K562 (cell line): ENCODE data around the gene MAMDC4. TPM values are rescaled to one million over a fixed set of nuclear protein-coding genes. Genes with fewer than 3 reads are reported as not detected.

ENCODE experiments used
- ATAC-seq: fragments of 200-7000 bp; cut with Tn5 transposase; 3 replicates; pipeline ENCODE4 v1.9.1; 2020; ENCODE audit warnings: moderate library complexity
- BruUV-seq: library from RNA; stranded (reverse); fragments of 400-500 nt; replicated peaks from 2 replicates; lab custom pipeline; 2021; lab: Mats Ljungman, UMichigan
- CTCF ChIA-PET: fragments of 300-600 bp; formaldehyde crosslinking; extraction: SDS; loops from one replicate; lab custom pipeline; 2021; ENCODE audit warnings: low intra/inter-chr PET ratio; lab: Yijun Ruan, JAX
- POLR2A ChIA-PET: fragments of 300-600, 350-650 bp; sonication (Branson Sonifier 250); formaldehyde crosslinking; extraction: SDS; loops from one replicate; lab custom pipeline; 2021; ENCODE audit warnings: antibody characterized with exemption, inconsistent platforms; lab: Yijun Ruan, JAX
- DNase-seq, 4 experiments: peaks; one replicate each; pipeline versions ENCODE4 v3.0.0 to v3.0.0-alpha.2; 2011 to 2018; ENCODE audit warnings: low spot score in 3 of 4, mixed read lengths in 3 of 4; ENCODE audit errors: extremely low read depth in 1 of 4
- FAIRE-seq: peaks from 2 replicates; lab custom pipeline; 2011; peaks lifted over from hg19 to GRCh38; lab: Jason Lieb, UNC
- H2AFZ ChIP-seq: 2 replicates; pipeline ENCODE4 v1.6.0; 2011; ENCODE audit warnings: low read depth, low read length, control low read depth, inconsistent platforms
- H3K27ac ChIP-seq: fragments of 200-600 bp; 3 replicates; pipeline ENCODE4 v1.8.0; 2011; ENCODE audit warnings: low read depth, mild to moderate bottlenecking, control low read depth, inconsistent platforms, low read length, moderate library complexity, mixed read lengths; ENCODE audit errors: extremely low read depth
- H3K27me3 ChIP-seq, 2 experiments: fragments of 300-600 bp in 1 of 2; 2 replicates in 1 of 2; 3 replicates in 1 of 2; pipeline versions ENCODE4 v1.6.0 to v1.8.0; 2011; ENCODE audit warnings: inconsistent platforms in 2 of 2, low read length in 2 of 2, mild to moderate bottlenecking in 1 of 2, mixed read lengths in 1 of 2, moderate library complexity in 1 of 2; ENCODE audit not compliant: control insufficient read depth in 2 of 2, insufficient read depth in 2 of 2
- H3K36me3 ChIP-seq: fragments of 300-600 bp; 3 replicates; pipeline ENCODE4 v1.8.0; 2011; ENCODE audit warnings: mild to moderate bottlenecking, low read length, inconsistent platforms; ENCODE audit not compliant: control insufficient read depth, insufficient read depth
- H3K4me1 ChIP-seq, 2 experiments: fragments of 200-600 bp in 1 of 2; replicated peaks in 1 of 2; 2 replicates in 1 of 2; 3 replicates in 1 of 2; pipeline versions ENCODE4 v1.5.1 to v1.8.0; 2011; ENCODE audit warnings: inconsistent platforms in 2 of 2, low read length in 2 of 2, mild to moderate bottlenecking in 1 of 2, mixed read lengths in 1 of 2, moderate library complexity in 1 of 2; ENCODE audit not compliant: control insufficient read depth in 2 of 2, insufficient read depth in 2 of 2
- H3K4me2 ChIP-seq: 2 replicates; pipeline ENCODE4 v1.6.1; 2011; ENCODE audit warnings: low read length, control low read depth, inconsistent platforms, mixed read lengths; ENCODE audit not compliant: insufficient read depth
- H3K4me3 ChIP-seq: fragments of 200-600 bp; sonication (generic), shearing (Covaris generic); 2 replicates; pipeline ENCODE4 v1.5.1; 2016; ENCODE audit warnings: control low read depth, inconsistent platforms
- H3K79me2 ChIP-seq: fragments of 200-600 bp; 3 replicates; pipeline ENCODE4 v1.8.0; 2011; ENCODE audit warnings: low read length, inconsistent platforms; ENCODE audit not compliant: control insufficient read depth, insufficient read depth
- H3K9ac ChIP-seq, 2 experiments: 2 replicates each; pipeline versions ENCODE4 v1.6.0 to v1.6.1; 2011; ENCODE audit warnings: low read depth in 2 of 2, low read length in 2 of 2, control low read depth in 1 of 2, inconsistent platforms in 1 of 2, mild to moderate bottlenecking in 1 of 2, mixed read lengths in 1 of 2; ENCODE audit not compliant: insufficient read depth in 1 of 2
- H3K9me1 ChIP-seq: one replicate; pipeline ENCODE4 v1.6.0; 2011; ENCODE audit warnings: inconsistent platforms, mild to moderate bottlenecking, low read length, moderate library complexity; ENCODE audit not compliant: control insufficient read depth, insufficient read depth
- H3K9me3 ChIP-seq: replicated peaks from 2 replicates; pipeline ENCODE4 v1.5.1; 2011; ENCODE audit warnings: low read depth, low read length, inconsistent platforms; ENCODE audit not compliant: control insufficient read depth, insufficient read depth
- H4K20me1 ChIP-seq: replicated peaks from 2 replicates; pipeline ENCODE4 v1.6.1; 2011; ENCODE audit warnings: low read length, inconsistent platforms, mixed read lengths; ENCODE audit not compliant: control insufficient read depth, insufficient read depth
- BRF2 ChIP-seq: IDR thresholded peaks from 3 replicates; pipeline ENCODE4 v1.6.1; 2011; ENCODE audit warnings: borderline replicate concordance, mild to moderate bottlenecking; ENCODE audit not compliant: insufficient read length, insufficient read depth
- CBFB ChIP-seq: sonication (generic); formaldehyde crosslinking; IDR thresholded peaks from 2 replicates; pipeline ENCODE4 v1.4.0; 2020; ENCODE audit warnings: mild to moderate bottlenecking, missing genetic modification reagents
- FOXJ2 ChIP-seq: fragments of 200-800 bp; sonication (Bioruptor generic); IDR thresholded peaks from 2 replicates; pipeline ENCODE4 v1.6.1; 2016; ENCODE audit warnings: missing genetic modification characterization, missing compliant biosample characterization
- MAFF ChIP-seq: IDR thresholded peaks from 2 replicates; pipeline ENCODE4 v1.6.1; 2012; ENCODE audit warnings: low read length, improper control_type of control experiment
- MEF2A ChIP-seq: IDR thresholded peaks from 2 replicates; pipeline ENCODE4 v1.6.1; 2011; ENCODE audit warnings: low read depth, mild to moderate bottlenecking, low read length, moderate library complexity; ENCODE audit not compliant: control insufficient read depth
- MYNN ChIP-seq, 2 experiments: sonication (generic); formaldehyde crosslinking in 1 of 2; IDR thresholded peaks; 2 replicates each; pipeline versions ENCODE4 v1.5.0 to v1.6.1; 2016 to 2020; ENCODE audit warnings: antibody characterized with exemption in 1 of 2, missing genetic modification reagents in 1 of 2
- NFYB ChIP-seq: IDR thresholded peaks from 2 replicates; pipeline ENCODE4 v1.6.1; 2011; ENCODE audit warnings: mild to moderate bottlenecking, moderate library complexity; ENCODE audit not compliant: insufficient read length; ENCODE audit errors: extremely low read depth
- PTRF ChIP-seq: fragments of 450-650 bp; IDR thresholded peaks from 2 replicates; pipeline ENCODE4 v1.6.1; 2016; ENCODE audit warnings: mild to moderate bottlenecking, missing genetic modification characterization, missing compliant biosample characterization
- RBM34 ChIP-seq: fragments of 200-400 bp; formaldehyde crosslinking; IDR thresholded peaks from 2 replicates; pipeline ENCODE4 v1.6.1; 2018; ENCODE audit warnings: low read length, borderline replicate concordance; ENCODE audit not compliant: insufficient read depth
- SAFB ChIP-seq: fragments of 200-400 bp; formaldehyde crosslinking; IDR thresholded peaks from 2 replicates; pipeline ENCODE4 v1.6.1; 2017; ENCODE audit warnings: low read depth, low read length, borderline replicate concordance
- ZKSCAN3 ChIP-seq: fragments of 250-450 bp; sonication (Bioruptor Pico); IDR thresholded peaks from 2 replicates; pipeline ENCODE4 v1.4.0; 2020
- ZNF324 ChIP-seq: fragments of 250-450 bp; sonication (Bioruptor Pico); IDR thresholded peaks from 2 replicates; pipeline ENCODE4 v1.4.0; 2020; ENCODE audit warnings: mild to moderate bottlenecking
- ZNF354B ChIP-seq: fragments of 250-450 bp; sonication (Bioruptor Pico); IDR thresholded peaks from 2 replicates; pipeline ENCODE4 v1.4.0; 2020
- ZNF398 ChIP-seq: fragments of 250-450 bp; sonication (Bioruptor Pico); IDR thresholded peaks from 2 replicates; pipeline ENCODE4 v1.8.0; 2021; ENCODE audit warnings: moderate library complexity, mild to moderate bottlenecking, inconsistent platforms
- ZNF785 ChIP-seq: fragments of 250-450 bp; sonication (Bioruptor Pico); IDR thresholded peaks from 2 replicates; pipeline ENCODE4 v1.4.0; 2020; ENCODE audit warnings: mild to moderate bottlenecking
- ZZZ3 ChIP-seq: fragments of 450-650 bp; IDR thresholded peaks from 2 replicates; pipeline ENCODE4 v1.6.1; 2016; ENCODE audit warnings: antibody characterized with exemption, mild to moderate bottlenecking, moderate library complexity
- WGBS: fragments of 100-300 bp; shearing (Covaris generic); methylation state at CpG from one replicate; pipeline ENCODE4 v1.1.6; 2016; ENCODE audit warnings: low coverage, mixed read lengths; ENCODE audit not compliant: insufficient coverage; ENCODE audit errors: missing lambda C conversion rate; 5-methylcytosine and 5-hydroxymethylcytosine counted together
- in situ Hi-C: fragments of 300-500 bp; cut with MboI; formaldehyde crosslinking; loops from 4 replicates; pipeline ENCODE4 v1.15.0; 2018; ENCODE audit warnings: inconsistent platforms, mixed read lengths
- intact Hi-C: fragments of 100-400 bp; cut with micrococcal nuclease; formaldehyde crosslinking; loops from 2 replicates; pipeline ENCODE4 v1.14.2; 2022
- polyA plus RNA-seq, 8 experiments: library from polyadenylated mRNA; depleted of rRNA in 4 of 8; stranded (reverse) in 5 of 8; unstranded in 3 of 8; fragments of >200 nt; fragmentation: Nextera tagmentation in 2 of 8; fragmentation: Illumina TruSeq in 1 of 8; extraction: Ambion mirVana in 2 of 8; extraction: Trizol in 1 of 8; gene quantifications; 2 replicates each; pipeline versions ENCODE4 v1.2.1 to v1.2.3, GENCODE V29; 2011 to 2014; ENCODE audit warnings: inconsistent platforms in 1 of 8, missing spikeins in 1 of 8
- total RNA-seq, 7 experiments: library from RNA; depleted of rRNA in 6 of 7; stranded (reverse); fragments of >200 nt in 6 of 7; fragmentation: Illumina TruSeq in 2 of 7; extraction: Trizol in 2 of 7; gene quantifications; 2 replicates each; pipeline versions ENCODE4 v1.2.1 to v1.2.3, GENCODE V29; 2011 to 2021; ENCODE audit warnings: low replicate concordance in 1 of 7

The MAMDC4 gene
- total and polyA plus RNA-seq, 9 of the 15 experiments (the other 6 are each of a cell fraction or from before 2014, with no cell fraction given), result 0.03 to 10.8 (median 1.5) TPM

GRCh38 chr9:136807281-136808074, 44.7 kb upstream of the MAMDC4 start, which contains the start of gene RABL6:
TSS of gene RABL6 (plus strand) at chr9:136807948. CDS start at chr9:136808197, 249 bp downstream.
- H3K36me3 ChIP-seq, result peaks cover 42% of the 10 kb centered on the region
- in situ Hi-C loops (no loop called here), intact Hi-C loops (no loop called here)
- peak within 1 kb of the TSS; percentile 97 for H3K4me3 ChIP-seq
- H3K4me2 ChIP-seq, result peak within 1 kb of the TSS; percentile 94
- under 1% methylated on average over 80 of the region's 96 CpGs for WGBS
- H4K20me1 ChIP-seq, result no peaks in the 10 kb centered on the region
- no peak for FAIRE-seq
- peak; percentile 88 to 95 (median 92) for DNase-seq
- POLR2A ChIA-PET, result interaction anchor here (0.6 to 3.6 kb wide), 9 partner anchors 8 to 279 kb away, joined by 3 to 14 read pairs (median 3); no protein-coding TSS in a partner anchor
- H3K9ac ChIP-seq, result peak within 1 kb of the TSS; percentile 77 to 99
- peak; percentile 72 for ATAC-seq
- CTCF ChIA-PET, result no interaction called here
- peak within 1 kb of the TSS; percentile 91 for H3K27ac ChIP-seq
- TSS peak; percentile 84 for BruUV-seq
- H3K4me1 ChIP-seq, result peaks cover 26 to 56% of the 10 kb centered on the region in 2 experiments
- no peaks in the 10 kb centered on the region for H3K27me3 ChIP-seq
- no peaks in the 10 kb centered on the region for H3K9me1 ChIP-seq
- peaks cover 62% of the 10 kb centered on the region for H3K79me2 ChIP-seq
- no peaks in the 10 kb centered on the region for H3K9me3 ChIP-seq
- peak within 1 kb of the TSS; percentile 94 for H2AFZ ChIP-seq
- TF ChIP-seq RBM34, result no peak
- no peak for TF ChIP-seq ZKSCAN3 (CRISPR knock-in tag)
- no peak for TF ChIP-seq ZNF785 (CRISPR knock-in tag)
- no peak for TF ChIP-seq MEF2A
- TF ChIP-seq NFYB, result no peak
- no peak for TF ChIP-seq FOXJ2 (tag)
- no peak for TF ChIP-seq BRF2
- TF ChIP-seq ZNF398 (CRISPR knock-in tag), result no peak
- no peak for TF ChIP-seq CBFB (CRISPR knock-in tag)
- no peak for TF ChIP-seq ZNF324 (CRISPR knock-in tag)
- no peak for TF ChIP-seq ZNF354B
- TF ChIP-seq MYNN (IDR thresholded peaks at IDR 0.05), result no peak
- TF ChIP-seq MYNN (CRISPR knock-in tag; IDR thresholded peaks at IDR 0.05), result no peak
- TF ChIP-seq ZZZ3, result no peak
- TF ChIP-seq MAFF, result no peak
- TF ChIP-seq SAFB, result no peak
- TF ChIP-seq PTRF, result no peak
